NCI-H524 treated with DMSO at 0.1 percent for 48 hours (cell line): ENCODE data around the gene MYLIP.
A peak's percentile ranks its signal among the peaks of the same experiment; 100 is the strongest.

ENCODE experiments used
- DNase-seq: peaks from one replicate; lab custom pipeline; 2025; lab: John Stamatoyannopoulos, UW

MYLIP gene

DNA sequence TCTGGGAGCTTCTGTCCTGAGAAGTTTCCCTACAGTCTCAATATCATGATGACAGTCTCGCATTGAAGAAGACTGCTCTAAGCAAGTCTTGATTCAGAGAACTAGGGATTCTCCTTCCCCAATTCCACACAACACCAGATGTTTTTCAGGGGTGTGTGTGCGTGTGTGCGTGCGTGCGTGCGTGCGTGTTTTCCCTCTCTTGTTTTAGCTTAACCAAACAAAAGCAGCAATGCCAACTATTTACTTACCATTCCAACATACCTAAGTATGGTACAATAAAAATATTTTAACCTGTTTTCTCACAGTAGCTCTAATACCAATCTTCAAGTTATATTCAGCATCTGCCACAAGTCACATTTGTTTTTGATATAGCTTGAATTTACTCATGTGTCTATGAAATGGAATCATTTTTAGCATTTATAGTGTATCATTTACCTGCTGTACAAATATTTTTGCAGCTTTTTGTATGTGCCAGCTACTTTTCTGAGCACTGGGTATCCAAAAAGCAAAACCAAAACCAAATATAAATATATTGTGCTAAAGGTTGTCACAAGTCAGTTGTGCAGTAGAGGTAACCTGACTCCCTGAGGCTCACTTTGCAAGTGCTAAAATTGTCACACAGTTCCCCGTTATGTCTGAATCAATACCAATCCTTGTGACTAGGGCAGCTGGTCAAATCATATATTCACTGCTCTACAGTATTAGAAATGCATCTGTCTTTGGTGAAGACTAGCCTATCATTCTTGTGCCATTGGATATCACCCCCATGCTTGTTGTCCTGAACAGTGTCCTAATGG lies 21.7 kb upstream of the MYLIP start:
- DNase-seq, result no peak

DNA sequence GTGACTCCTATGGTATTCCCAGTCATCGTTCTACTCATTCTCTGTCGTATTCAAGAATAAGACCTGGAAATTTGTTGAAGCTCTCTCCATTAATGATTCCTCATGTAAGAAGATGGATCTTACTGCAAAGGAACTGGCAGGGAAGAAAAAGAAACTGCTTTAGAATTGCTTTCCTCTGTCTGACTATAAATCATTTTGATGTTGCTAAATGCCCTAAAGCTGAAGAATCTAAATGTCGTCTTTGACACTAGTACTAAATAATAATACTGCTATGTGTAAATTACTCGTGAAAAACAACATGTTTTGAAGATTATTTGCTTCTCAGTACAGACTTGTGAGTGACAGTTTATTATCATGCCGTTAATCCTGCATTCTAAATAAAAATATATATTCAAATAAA lies 20.5 kb upstream of the MYLIP start:
- no peak for DNase-seq

DNA sequence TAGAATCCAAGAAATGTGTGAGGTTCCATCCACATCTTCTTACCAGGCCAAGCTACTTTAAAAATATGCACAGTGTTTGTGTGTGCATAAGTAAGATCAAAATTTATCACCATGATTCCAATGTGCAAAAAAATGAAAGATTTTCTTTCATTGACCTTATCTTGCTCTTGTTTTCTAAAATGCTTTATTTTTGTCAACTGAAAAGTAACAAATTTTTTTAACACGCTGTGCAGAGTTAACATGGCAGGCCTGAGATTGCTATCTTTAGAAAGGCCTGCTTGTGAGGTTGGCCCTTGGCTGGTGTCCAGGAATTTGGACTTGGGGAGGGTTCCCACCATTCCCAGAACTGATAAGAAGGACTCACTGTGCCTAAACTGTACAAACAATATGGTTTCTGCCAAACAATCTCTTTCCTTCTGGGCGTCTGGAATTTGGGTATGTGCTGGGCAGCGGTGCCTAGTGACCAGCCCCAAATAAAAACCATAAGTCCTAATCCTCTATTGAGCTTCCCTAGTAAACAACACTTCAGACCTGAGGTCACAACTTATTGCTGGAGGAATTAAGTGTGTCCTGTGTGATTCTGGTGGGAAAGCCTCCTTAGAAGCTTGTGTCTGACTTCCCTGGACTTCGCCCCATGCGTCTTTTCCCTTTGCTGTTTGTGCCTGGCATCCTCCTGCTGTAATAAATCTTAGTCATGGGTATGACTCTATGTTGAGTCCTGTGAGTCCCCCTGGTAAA lies 19.8 kb upstream of the MYLIP start:
- no peak for DNase-seq

GRCh38 chr6:16109659-16110305 lies 19.1 kb upstream of the MYLIP start:
- DNase-seq, result no peak

DNA sequence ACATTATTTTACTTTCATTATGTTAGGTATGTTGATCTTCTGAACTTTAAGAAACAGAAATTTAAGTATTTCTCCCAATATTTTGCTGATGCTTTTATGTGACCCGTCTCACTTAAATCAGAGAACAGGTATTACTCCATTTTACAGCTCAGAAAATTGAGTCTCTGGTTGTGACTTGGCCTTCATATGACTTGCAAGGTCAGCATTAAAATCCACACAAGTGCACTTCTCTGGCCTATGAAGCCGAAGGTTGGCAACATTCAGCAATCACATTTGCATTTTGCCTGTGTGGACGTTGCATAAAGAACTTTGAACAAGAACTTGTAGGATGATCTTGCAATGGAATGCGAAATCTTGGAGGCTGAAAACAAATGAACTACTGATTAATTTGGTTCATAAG lies 10.1 kb upstream of the MYLIP start:
- DNase-seq, result no peak

GRCh38 chr6:16121339-16121738 lies 7.5 kb upstream of the MYLIP start:
- DNase-seq, result no peak

DNA sequence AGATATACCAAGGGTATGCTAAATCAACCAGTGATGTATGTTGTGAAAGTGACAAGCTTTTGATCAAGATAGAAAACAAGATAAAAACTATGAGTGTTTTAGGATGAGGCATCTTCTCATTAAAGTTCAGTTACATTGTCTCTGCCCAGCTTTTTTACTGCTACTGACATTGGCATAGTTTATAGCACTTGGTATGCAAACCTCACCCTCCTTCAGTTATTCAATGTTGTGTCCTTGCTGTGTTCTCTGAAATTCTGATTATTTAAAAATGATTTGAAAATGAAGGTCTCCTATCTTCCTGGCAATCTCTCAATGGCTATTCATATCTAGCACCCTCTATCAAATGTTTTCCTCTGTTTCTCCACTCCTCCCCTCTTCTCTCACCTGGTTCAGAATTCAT lies 6.7 kb upstream of the MYLIP start:
- DNase-seq, result no peak

- no peak for DNase-seq
These were observed 4.4 kb upstream of the MYLIP start for GRCh38 chr6:16124198-16125180.

DNA sequence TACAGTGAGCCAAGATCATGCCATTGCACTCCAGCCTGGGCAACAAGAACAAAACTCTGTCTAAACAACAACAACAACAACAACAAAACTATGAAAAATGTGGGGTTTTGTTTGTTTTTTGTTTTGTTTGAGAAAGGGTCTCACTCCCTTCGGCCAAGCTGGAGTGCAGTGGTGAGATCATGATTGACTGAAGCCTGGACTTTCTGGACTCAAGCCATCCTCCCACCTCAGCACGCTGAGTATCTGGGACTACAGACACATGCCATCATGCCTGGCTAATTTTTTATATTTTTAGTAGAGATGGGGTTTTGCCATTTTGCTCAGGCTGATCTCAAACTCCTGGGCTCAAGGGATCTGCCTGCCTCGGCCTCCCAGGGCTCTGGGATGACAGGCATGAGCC lies 2.8 kb upstream of the MYLIP start:
- no peak for DNase-seq

GRCh38 chr6:16126861-16127260 lies 2.0 kb upstream of the MYLIP start:
- DNase-seq, result no peak

- no peak for DNase-seq
These were observed 1.4 kb upstream of the MYLIP start for GRCh38 chr6:16127471-16127870.

DNA sequence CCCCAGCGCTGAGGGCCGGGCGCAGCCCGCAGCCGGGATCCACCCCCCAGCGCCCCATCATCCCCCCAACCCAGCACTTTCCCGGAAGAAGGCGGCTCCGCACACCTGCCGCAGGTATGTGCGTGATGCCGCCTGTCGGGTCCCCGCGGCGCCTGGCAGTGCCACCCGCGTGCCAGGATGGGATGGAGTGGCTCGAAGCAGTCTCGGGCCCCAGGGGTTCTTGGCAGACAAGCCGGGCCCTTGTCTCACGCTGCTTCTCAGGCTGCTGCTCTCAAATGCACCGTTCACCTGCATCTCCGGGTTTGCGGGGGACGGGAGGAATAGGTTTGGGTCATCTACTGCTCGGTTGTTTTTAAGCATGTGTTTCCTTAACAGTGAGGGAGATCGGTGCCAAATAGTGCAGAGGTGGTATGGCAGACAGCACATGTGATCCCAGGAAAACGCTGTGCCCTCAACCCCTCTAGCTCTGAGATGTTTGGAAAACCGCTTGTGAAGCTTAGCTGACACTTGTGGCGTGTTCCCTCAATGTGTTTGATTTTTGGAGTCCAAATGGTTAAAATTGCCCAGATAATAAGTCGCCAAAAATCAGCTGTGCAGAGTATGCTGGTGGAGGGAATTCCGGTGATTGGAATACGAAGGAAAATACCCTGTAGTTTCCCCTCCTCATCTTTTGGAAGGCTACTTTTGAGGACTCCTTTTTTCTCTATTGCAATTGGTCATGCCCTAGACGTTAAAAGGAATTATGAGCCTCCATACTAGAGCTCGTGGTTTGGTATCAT lies 926 bp downstream of the MYLIP start:
- no peak for DNase-seq

- peak; percentile 19 for DNase-seq
These were observed 1.6 kb downstream of the MYLIP start for GRCh38 chr6:16130437-16130891.

DNA sequence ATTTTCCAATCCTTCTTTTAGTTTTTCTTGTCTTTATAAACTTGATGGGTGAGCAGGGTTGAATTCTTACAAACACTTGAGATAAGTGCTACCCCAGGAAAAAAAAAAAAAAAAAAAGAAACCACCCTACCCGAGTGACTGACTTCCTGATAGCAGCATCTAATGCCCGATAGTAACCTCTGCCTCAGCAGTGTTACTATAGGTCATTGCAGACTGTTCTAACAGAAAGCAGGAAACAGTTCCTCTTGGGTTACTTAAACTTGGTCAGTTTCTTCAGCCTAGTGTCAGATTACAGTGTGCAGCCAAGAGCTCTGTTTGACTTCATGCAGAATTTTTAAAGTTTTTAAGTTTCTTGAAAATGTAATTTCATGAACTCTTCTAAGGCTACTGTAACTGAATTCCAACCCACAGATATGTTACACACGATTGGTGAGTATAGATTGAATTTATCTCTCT lies 2.1 kb downstream of the MYLIP start:
- DNase-seq, result no peak

GRCh38 chr6:16132909-16133308 lies 4.0 kb downstream of the MYLIP start:
- no peak for DNase-seq

DNA sequence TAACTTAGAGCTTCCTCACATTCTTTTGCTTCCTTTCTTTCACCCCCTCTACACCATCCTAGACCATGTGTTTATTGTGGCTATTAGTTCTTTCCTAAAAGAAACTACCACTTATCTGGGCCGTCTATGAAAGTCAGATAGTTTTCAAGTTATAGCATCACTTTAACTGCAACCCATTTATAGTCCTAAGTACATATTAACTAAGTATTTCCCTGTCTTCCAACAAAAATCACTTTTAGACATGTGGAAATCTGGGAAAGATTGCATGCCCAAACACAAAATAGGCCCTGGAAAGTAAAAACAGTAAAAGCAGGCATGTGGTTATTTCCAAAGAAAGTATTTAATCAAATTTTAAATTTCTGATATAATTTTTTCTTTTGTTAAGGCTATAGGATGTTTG lies 5.5 kb downstream of the MYLIP start:
- DNase-seq, result no peak

DNA sequence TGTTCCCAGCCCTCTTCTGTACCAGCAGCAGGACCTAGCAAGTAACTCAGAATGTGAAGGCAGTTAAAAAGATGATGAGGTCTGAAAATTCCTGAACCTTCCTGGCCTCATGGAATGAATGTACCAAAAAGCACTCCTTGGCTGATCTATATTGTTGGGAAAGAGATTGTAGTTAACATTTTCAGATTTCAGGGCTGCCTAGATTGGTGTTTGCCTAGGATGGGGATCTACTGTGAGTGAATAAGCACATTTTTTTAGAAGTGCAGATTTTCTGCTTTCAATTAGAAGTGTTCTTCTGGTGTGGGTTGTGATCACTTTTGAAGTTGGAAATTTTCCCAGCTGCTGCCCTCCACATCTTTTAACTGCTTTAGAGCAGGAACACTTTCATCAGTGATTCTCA lies 6.2 kb downstream of the MYLIP start:
- no peak for DNase-seq

DNA sequence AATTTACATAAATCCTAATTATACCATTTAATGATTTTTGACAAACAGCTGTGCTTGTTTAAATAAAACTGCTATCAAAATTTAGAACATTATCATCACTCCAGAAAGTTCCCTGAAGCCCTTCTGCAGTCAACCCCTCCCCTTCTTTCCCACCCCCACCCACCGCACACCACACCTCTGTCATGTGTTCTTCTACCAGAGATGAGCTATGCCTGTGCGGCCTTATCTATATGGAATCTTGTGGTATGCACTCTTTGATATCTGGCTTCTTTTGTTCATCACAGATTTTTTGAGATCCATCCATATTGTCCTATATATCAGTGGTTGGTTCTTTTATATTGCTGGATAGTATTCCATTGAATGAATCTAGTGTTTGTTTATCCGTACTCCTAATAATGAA lies 7.2 kb downstream of the MYLIP start:
- no peak for DNase-seq

- no peak for DNase-seq
These were observed 8.0 kb downstream of the MYLIP start for GRCh38 chr6:16136621-16137450.

GRCh38 chr6:16137451-16137801 lies 8.5 kb downstream of the MYLIP start:
- DNase-seq, result no peak
